ENCODE measurements around the gene HS3ST3B1. TPM values are rescaled to one million over a fixed set of nuclear protein-coding genes. Genes with fewer than 3 reads are reported as not detected.

Gene HS3ST3B1
- total RNA-seq, 2 donors from 2014 or later: 0.62 to 0.97 TPM

- intact Hi-C loops (cut with DNase I): no loop called here
- no peak for DNase-seq (ENCODE audit: low spot score)
Observed at GRCh38 chr17:14372905-14373613, 72.2 kb downstream of the HS3ST3B1 start.

DNA sequence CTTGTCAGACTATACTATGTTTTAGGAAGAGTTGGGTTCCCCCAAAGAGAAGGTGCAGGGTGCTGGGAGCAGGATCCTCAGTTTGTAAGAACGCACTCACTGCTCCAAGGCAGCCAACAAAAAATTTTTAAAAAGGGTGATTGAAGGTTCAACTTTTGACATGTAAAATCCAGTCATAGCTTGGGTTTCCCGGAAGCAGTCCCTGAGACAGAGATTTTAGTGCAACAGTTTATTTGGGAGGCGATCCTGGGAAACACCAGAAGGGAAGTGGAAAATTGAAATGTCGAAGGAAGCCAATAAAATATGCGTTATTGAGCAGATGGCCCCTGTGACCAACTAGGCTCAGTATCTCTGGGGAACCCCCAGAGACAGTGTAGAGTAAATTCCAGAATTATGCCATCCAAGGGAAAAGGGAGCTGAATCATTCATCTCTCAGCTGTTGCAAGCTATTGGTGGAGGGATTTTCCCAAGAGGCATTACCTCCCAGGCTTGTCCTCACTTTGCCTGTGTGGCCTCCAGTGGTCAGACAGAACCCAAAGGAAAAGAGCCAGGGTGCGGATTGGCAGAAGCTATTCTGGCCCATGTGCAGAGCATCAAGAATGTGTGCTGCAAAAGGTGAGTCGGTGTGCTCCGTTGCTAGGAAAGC is 72.9 kb downstream of the HS3ST3B1 start:
- intact Hi-C loops (cut with DNase I): no loop called here
- DNase-seq (ENCODE audit: low spot score): no peak

DNA sequence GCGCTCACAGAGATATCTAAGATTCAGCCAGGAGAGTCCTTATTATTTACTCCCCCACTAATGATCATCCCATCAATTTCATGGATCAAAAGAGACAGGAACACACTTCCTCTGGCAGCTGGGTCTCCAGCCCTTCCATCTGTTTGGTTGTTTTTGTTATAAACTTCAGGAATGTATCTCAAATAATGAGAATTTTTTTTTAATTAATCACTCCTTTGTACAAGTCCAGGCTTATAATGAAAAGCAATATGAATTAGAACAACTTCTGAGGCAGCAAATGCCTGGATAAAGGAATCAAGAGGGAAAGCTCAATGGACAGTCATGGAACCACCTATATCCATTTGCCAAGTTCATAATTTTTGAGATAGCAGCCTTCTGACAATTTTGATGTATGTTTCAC is 73.4 kb downstream of the HS3ST3B1 start:
- DNase-seq (ENCODE audit: low spot score): no peak
- intact Hi-C loops (cut with DNase I): no loop called here

DNA sequence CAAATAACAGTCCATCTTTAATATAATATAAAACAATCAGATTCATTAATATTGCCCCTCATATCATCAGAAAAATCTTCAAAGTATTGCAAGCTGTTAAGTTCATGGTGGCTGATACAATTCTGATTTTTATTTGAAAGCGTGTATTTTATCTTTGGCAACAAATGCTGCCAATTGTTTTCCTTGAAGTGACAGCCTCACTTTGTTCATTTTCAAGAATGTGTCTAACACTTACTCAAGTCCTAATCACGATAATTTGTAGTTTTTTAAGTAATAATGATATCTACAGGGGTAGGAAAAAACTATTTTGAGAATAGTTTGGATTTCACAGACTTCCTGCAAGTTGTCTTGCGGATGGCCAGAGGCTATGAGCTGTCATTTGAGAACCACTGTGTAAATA is 75.8 kb downstream of the HS3ST3B1 start:
- DNase-seq (ENCODE audit: low spot score): no peak
- intact Hi-C loops (cut with DNase I): no loop called here

DNA sequence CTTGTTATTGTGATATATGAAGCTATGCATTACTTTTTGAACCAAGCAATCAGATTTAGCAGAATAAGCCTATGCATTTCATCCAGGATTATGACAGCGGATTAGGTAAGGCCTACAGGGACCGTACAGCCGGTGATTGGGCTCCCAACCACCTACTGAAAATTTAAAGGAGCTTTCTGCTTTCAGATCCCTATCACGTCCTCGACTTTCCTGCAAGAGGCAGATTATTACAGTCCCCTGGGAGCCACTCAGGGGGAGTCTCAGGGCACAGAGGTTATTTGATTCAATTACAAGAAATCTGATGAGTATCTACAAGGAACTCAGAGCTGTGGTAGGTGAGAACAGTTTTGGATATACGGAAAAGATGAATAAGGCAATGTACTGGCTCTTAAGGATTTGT is 80.7 kb downstream of the HS3ST3B1 start:
- no peak for DNase-seq (ENCODE audit: low spot score)
- intact Hi-C loops (cut with DNase I): no loop called here

DNA sequence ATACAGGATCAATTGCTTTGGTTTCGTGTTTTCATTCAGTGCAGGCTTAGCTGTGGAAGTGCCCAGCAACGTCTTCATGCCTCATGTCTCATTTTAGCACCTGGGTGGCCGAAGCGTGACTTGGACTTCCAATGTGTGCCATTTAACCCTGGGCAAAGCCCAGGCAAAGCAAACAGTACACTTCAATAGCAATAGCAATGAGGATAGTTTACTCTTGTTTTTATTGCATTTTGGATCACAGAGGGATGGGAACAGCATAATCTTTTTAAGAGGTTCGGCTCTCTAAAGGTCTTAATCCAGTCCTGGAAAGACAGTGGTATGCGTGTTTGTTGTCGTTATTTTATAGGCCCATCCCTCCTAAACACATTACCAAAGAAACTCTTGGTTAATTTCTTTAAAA is 86.2 kb downstream of the HS3ST3B1 start:
- intact Hi-C loops (cut with DNase I): no loop called here

GRCh38 chr17:14389681-14390080 is 88.8 kb downstream of the HS3ST3B1 start:
- no peak for DNase-seq (ENCODE audit: low spot score)
- intact Hi-C loops (cut with DNase I): no loop called here

More for the DNA sequence above, 86.2 kb downstream of the HS3ST3B1 start:
- DNase-seq (ENCODE audit: low spot score): no peak

DNA sequence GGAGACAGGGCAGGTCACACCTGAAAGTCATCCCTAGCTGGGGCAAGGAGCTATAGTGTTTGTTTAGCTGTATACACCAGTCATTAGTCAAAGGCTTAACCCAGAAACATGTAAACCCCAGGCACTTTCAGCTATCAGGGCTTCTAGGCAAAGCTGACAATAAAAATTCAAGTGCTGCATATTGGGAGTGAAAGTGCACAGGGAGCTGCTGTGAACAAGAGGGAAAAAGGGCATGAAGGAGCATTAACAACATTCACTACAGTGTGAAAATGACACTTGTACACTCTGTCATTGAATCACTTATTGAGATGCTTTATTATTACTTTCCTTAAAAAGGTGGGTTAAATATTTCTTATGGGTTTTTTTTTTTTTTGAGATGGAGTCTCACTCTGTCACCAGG is 92.8 kb downstream of the HS3ST3B1 start:
- intact Hi-C loops (cut with DNase I): no loop called here
- DNase-seq (ENCODE audit: low spot score): no peak

DNA sequence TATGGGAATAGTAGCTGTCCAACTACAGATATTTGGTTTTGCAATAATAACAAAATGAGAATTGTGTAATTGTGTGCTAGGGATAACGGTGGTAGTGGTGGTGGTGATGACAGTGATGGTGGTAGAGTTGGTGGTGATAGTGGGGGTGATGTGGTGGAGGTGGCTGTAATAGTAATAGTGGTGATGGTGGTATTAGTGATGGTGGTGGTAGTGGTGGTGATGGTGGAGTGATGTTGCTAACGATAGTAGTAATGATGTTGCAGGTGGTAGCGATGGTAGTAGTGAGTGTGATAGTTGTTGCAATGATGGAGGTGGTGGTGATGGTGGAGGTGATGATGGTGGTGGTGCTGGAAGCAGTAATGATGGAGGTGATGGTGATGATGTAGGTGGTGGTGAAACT is 94.4 kb downstream of the HS3ST3B1 start:
- intact Hi-C loops (cut with DNase I): no loop called here
- no peak for DNase-seq (ENCODE audit: low spot score)

- intact Hi-C loops (cut with DNase I): no loop called here
- DNase-seq (ENCODE audit: low spot score): no peak
Observed at GRCh38 chr17:14396547-14396946, 95.7 kb downstream of the HS3ST3B1 start.

DNA sequence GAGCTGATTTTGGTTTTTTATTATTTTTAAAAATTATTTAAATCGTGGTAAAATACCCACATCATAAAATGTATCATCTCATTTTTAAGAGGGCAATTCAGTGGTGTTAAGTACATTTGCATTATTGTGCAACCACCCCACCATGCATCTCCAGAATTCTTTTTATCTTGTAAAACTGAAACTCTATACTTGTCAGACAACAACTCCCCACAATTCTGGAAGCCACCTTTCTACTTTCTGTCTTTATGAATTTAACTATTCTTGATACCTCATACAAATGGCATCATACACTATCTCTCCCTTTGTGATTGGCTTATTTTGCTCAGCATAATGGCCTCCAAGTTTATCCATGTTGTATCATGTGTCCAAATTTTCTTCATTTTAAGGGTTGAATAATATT is 97.9 kb downstream of the HS3ST3B1 start:
- no peak for DNase-seq (ENCODE audit: low spot score)
- intact Hi-C loops (cut with DNase I): no loop called here

Other genes with a start within 250 kb of the HS3ST3B1 start
- 10 to 100 TPM; 11.7 to 16.2 TPM for gene COX10, start 231.6 kb upstream of the HS3ST3B1 start, total RNA-seq
- not detected for gene CDRT15, start 64.2 kb upstream of the HS3ST3B1 start, total RNA-seq

All from posterior vena cava (tissue), 2 donors.